K562 (cell line): Measurements from ENCODE around the gene ENKUR.

ENCODE experiments used
- ATF3 ChIP-seq, 2 experiments: fragments of 450-650 bp in 1 of 2; sonication (generic) in 1 of 2; formaldehyde crosslinking in 1 of 2; IDR thresholded peaks in 1 of 2; conservative IDR thresholded peaks in 1 of 2; 2 replicates each; pipeline versions ENCODE4 v1.6.1 to v1.8.1; 2016 to 2023; ENCODE audit warnings: mild to moderate bottlenecking in 2 of 2, moderate library complexity in 2 of 2, inconsistent platforms in 1 of 2, missing genetic modification reagents in 1 of 2
- ATF6 ChIP-seq: sonication (generic); formaldehyde crosslinking; IDR thresholded peaks from 2 replicates; pipeline ENCODE4 v1.4.0; 2020; ENCODE audit warnings: mild to moderate bottlenecking, missing genetic modification reagents
- BCLAF1 ChIP-seq, 2 experiments: fragments of 450-650 bp in 1 of 2; IDR thresholded peaks; 2 replicates each; pipeline ENCODE4 v1.6.1; 2011 to 2017; ENCODE audit warnings: low read depth in 2 of 2, antibody characterized with exemption in 1 of 2, borderline replicate concordance in 1 of 2, low read length in 1 of 2, mild to moderate bottlenecking in 1 of 2, mixed read lengths in 1 of 2; ENCODE audit not compliant: control insufficient read depth in 1 of 2
- C11orf30 ChIP-seq: fragments of 450-650 bp; IDR thresholded peaks from 2 replicates; pipeline ENCODE4 v1.6.1; 2016; ENCODE audit warnings: low read depth, mild to moderate bottlenecking
- CTCF ChIP-seq, 3 experiments: IDR thresholded peaks in 2 of 3; conservative IDR thresholded peaks in 1 of 3; 2 replicates each; pipeline ENCODE4 v1.5.1; 2011 to 2012; ENCODE audit warnings: low read length in 3 of 3, mild to moderate bottlenecking in 3 of 3, control low read depth in 2 of 3, improper control_type of control experiment in 1 of 3, inconsistent platforms in 1 of 3, low read depth in 1 of 3, mixed read lengths in 1 of 3, moderate library complexity in 1 of 3; ENCODE audit not compliant: insufficient read depth in 2 of 3
- E2F4 ChIP-seq: sonication (generic); formaldehyde crosslinking; IDR thresholded peaks from 2 replicates; pipeline ENCODE4 v1.8.0; 2022; ENCODE audit warnings: mild to moderate bottlenecking, low read depth, missing genetic modification reagents
- E2F5 ChIP-seq: sonication (generic); formaldehyde crosslinking; IDR thresholded peaks from 2 replicates; pipeline ENCODE4 v1.8.0; 2022; ENCODE audit warnings: mild to moderate bottlenecking, missing genetic modification reagents
- HMGXB4 ChIP-seq: sonication (generic); formaldehyde crosslinking; IDR thresholded peaks from 2 replicates; pipeline ENCODE4 v1.8.1; 2023; ENCODE audit warnings: mild to moderate bottlenecking, missing genetic modification reagents
- NUFIP1 ChIP-seq: fragments of 450-650 bp; IDR thresholded peaks from 2 replicates; pipeline ENCODE4 v1.6.1; 2018; ENCODE audit not compliant: partially characterized antibody
- OTX1 ChIP-seq: fragments of 450-650 bp; formaldehyde crosslinking; IDR thresholded peaks from 2 replicates; pipeline ENCODE4 v1.4.0; 2022; ENCODE audit warnings: mild to moderate bottlenecking
- ZFP30 ChIP-seq: fragments of 250-450 bp; sonication (Bioruptor Pico); IDR thresholded peaks from 2 replicates; pipeline ENCODE4 v1.8.0; 2022; ENCODE audit warnings: moderate library complexity, mild to moderate bottlenecking, inconsistent platforms, borderline replicate concordance
- ZHX1 ChIP-seq: fragments of 150-350 bp; conservative IDR thresholded peaks from 2 replicates; pipeline ENCODE4 v1.6.1; 2014; ENCODE audit warnings: low read length
- ZNF12 ChIP-seq: sonication (generic); formaldehyde crosslinking; IDR thresholded peaks from 2 replicates; pipeline ENCODE4 v1.4.0; 2020; ENCODE audit warnings: mild to moderate bottlenecking, missing genetic modification reagents

GRCh38 chr10:25028711-25029110, 12.8 kb upstream of the ENKUR start:
- TF ChIP-seq CTCF (IDR thresholded peaks at IDR 0.05 in 2 of 3, conservative IDR thresholded peaks at IDR 0.05 in 1 of 3; ENCODE audit: insufficient read depth in 2 of 3, low read depth in 1 of 3, low read length in 3 of 3) (no peak), ZNF12 (no peak), ZFP30 (no peak), E2F4 (CRISPR knock-in tag) (no peak), C11orf30 (no peak), ATF3 (IDR thresholded peaks at IDR 0.05) (no peak), ATF3 (CRISPR knock-in tag; conservative IDR thresholded peaks at IDR 0.05) (no peak), NUFIP1 (no peak), ATF6 (no peak), OTX1 (CRISPR knock-in tag) (no peak), HMGXB4 (CRISPR knock-in tag) (no peak), E2F5 (CRISPR knock-in tag) (no peak), ZHX1 (no peak), BCLAF1 (IDR thresholded peaks at IDR 0.05; ENCODE audit: borderline replicate concordance in 1 of 2, control insufficient read depth in 1 of 2, low read depth in 2 of 2, low read length in 1 of 2) (no peak)
